Left ventricle myocardium inferior (tissue), 1 donor: ENCODE measurements around the gene KCNB1. TPM values are rescaled to one million over a fixed set of nuclear protein-coding genes. Genes with fewer than 3 reads are reported as not detected.
A peak's percentile ranks its signal among the peaks of the same experiment; 100 is the strongest.

ENCODE experiments used
- DNase-seq: peaks from one replicate; pipeline ENCODE4 v3.0.0-alpha.2; 2020
- H3K27ac ChIP-seq: fragments of 200-600 bp; replicated peaks from 2 replicates; pipeline ENCODE4 v1.8.0; 2021
- H3K27me3 ChIP-seq: fragments of 200-600 bp; 2 replicates; pipeline ENCODE4 v1.8.0; 2021; ENCODE audit warnings: low read depth
- H3K36me3 ChIP-seq: fragments of 200-600 bp; 2 replicates; pipeline ENCODE4 v1.8.0; 2021
- H3K4me1 ChIP-seq: fragments of 200-600 bp; 2 replicates; pipeline ENCODE4 v1.8.0; 2021
- H3K4me3 ChIP-seq: fragments of 200-600 bp; 2 replicates; pipeline ENCODE4 v1.8.0; 2021; ENCODE audit warnings: mild to moderate bottlenecking, moderate library complexity
- H3K9me3 ChIP-seq: fragments of 200-600 bp; replicated peaks from 2 replicates; pipeline ENCODE4 v1.8.0; 2021
- CTCF ChIP-seq: fragments of 200-600 bp; IDR thresholded peaks from 2 replicates; pipeline ENCODE4 v1.8.0; 2021; ENCODE audit warnings: antibody characterized with exemption, mild to moderate bottlenecking, borderline replicate concordance
- intact Hi-C: fragments of 100-400 bp; cut with micrococcal nuclease; formaldehyde crosslinking; loops from one replicate; pipeline ENCODE4 v1.11.0; 2022
- total RNA-seq: library from RNA; stranded (reverse); fragmentation: NEBNext Ultra II Directional; extraction: Animal tissue kit (Norgen Biotek cat#: 25700); gene quantifications from one replicate; pipeline ENCODE4 v1.2.1, GENCODE V29; 2021
- donor health status: DM: no; HTN: yes; CAD: no; lungs with severe emphysema.

The KCNB1 gene
- total RNA-seq, 1 donor from 2014 or later, result 0.77 TPM

GRCh38 chr20:49459684-49460083 is 22.8 kb downstream of the KCNB1 start:
- Histone ChIP-seq H3K9me3 (no peaks in the 10 kb centered on the region), H3K36me3 (no peaks in the 10 kb centered on the region), H3K27me3 (peaks cover 16% of the 10 kb centered on the region), H3K4me1 (no peaks in the 10 kb centered on the region), H3K27ac (no peak overlapping the region), H3K4me3 (no peak overlapping the region)
- intact Hi-C loops, result no loop called here
- TF ChIP-seq CTCF, result no peak
- DNase-seq, result no peak

GRCh38 chr20:49457444-49457843 is 25.0 kb downstream of the KCNB1 start:
- Histone ChIP-seq H3K27ac (no peak overlapping the region), H3K4me3 (no peak overlapping the region), H3K9me3 (no peaks in the 10 kb centered on the region), H3K36me3 (no peaks in the 10 kb centered on the region), H3K27me3 (peaks cover 22% of the 10 kb centered on the region), H3K4me1 (peaks cover 6% of the 10 kb centered on the region)
- no peak for DNase-seq
- no peak for TF ChIP-seq CTCF
- intact Hi-C loops, result no loop called here

GRCh38 chr20:49456646-49457045 is 25.8 kb downstream of the KCNB1 start:
- H3K27ac ChIP-seq, result no peak overlapping the region
- intact Hi-C loops, result no loop called here
- DNase-seq, result no peak
- TF ChIP-seq CTCF, result no peak
- peaks cover 14% of the 10 kb centered on the region for H3K4me1 ChIP-seq
- H3K27me3 ChIP-seq, result peaks cover 29% of the 10 kb centered on the region
- H3K4me3 ChIP-seq, result no peak overlapping the region
- H3K36me3 ChIP-seq, result no peaks in the 10 kb centered on the region
- H3K9me3 ChIP-seq, result no peaks in the 10 kb centered on the region

GRCh38 chr20:49455691-49456090 is 26.8 kb downstream of the KCNB1 start:
- Histone ChIP-seq H3K36me3 (no peaks in the 10 kb centered on the region), H3K4me3 (no peak overlapping the region), H3K9me3 (no peaks in the 10 kb centered on the region), H3K27ac (no peak overlapping the region), H3K4me1 (peaks cover 17% of the 10 kb centered on the region), H3K27me3 (peaks cover 29% of the 10 kb centered on the region)
- DNase-seq, result no peak
- no peak for TF ChIP-seq CTCF
- intact Hi-C loops, result no loop called here

GRCh38 chr20:49452011-49452482 is 30.4 kb downstream of the KCNB1 start:
- TF ChIP-seq CTCF, result no peak
- peak overlapping the region; percentile 48 for H3K27ac ChIP-seq
- DNase-seq, result peak; percentile 20
- intact Hi-C loops, result no loop called here
- peaks cover 25% of the 10 kb centered on the region for H3K27me3 ChIP-seq
- H3K9me3 ChIP-seq, result no peaks in the 10 kb centered on the region
- H3K4me1 ChIP-seq, result peaks cover 30% of the 10 kb centered on the region
- no peak overlapping the region for H3K4me3 ChIP-seq
- H3K36me3 ChIP-seq, result no peaks in the 10 kb centered on the region

- DNase-seq, result no peak
- Histone ChIP-seq H3K4me3 (no peak overlapping the region), H3K9me3 (no peaks in the 10 kb centered on the region), H3K36me3 (no peaks in the 10 kb centered on the region), H3K27me3 (peaks cover 26% of the 10 kb centered on the region), H3K4me1 (peaks cover 47% of the 10 kb centered on the region), H3K27ac (no peak overlapping the region)
- intact Hi-C loops, result no loop called here
- TF ChIP-seq CTCF, result no peak
Observed at GRCh38 chr20:49450281-49450721, 32.2 kb downstream of the KCNB1 start.
